ENCODE measurements around the gene CACHD1.

CACHD1 gene

DNA sequence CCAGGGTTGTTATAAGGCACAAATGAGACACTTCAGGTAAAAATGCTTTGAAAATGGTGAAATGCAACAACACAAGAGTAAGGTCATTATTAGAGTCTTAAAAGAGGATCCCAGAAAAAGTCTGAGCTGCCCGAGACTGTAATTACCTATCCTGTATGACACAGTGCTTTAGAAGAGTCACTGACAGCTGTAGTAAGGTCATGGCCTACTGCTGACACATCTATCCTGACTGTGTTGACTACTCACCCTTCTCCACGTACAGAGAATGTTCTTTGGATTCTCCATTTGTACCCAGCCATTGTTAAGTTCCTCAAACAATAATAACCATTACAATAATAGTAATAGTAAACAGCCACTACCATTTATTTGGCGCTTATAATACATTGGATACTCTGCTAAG is 104.4 kb downstream of the CACHD1 start:
- no peak overlapping the region for H3K4me3 Mint-ChIP-seq
- DNase-seq, result no peak
- H3K9me3 Mint-ChIP-seq, result no peaks in the 10 kb centered on the region
- H3K36me3 Mint-ChIP-seq (ENCODE audit: low read depth), result peaks cover 27% of the 10 kb centered on the region
- peaks cover 79% of the 10 kb centered on the region for H3K4me1 Mint-ChIP-seq
- no peaks in the 10 kb centered on the region for H3K27me3 Mint-ChIP-seq (ENCODE audit: low read depth, poor library complexity)
- TF ChIP-seq, protein P1, sequence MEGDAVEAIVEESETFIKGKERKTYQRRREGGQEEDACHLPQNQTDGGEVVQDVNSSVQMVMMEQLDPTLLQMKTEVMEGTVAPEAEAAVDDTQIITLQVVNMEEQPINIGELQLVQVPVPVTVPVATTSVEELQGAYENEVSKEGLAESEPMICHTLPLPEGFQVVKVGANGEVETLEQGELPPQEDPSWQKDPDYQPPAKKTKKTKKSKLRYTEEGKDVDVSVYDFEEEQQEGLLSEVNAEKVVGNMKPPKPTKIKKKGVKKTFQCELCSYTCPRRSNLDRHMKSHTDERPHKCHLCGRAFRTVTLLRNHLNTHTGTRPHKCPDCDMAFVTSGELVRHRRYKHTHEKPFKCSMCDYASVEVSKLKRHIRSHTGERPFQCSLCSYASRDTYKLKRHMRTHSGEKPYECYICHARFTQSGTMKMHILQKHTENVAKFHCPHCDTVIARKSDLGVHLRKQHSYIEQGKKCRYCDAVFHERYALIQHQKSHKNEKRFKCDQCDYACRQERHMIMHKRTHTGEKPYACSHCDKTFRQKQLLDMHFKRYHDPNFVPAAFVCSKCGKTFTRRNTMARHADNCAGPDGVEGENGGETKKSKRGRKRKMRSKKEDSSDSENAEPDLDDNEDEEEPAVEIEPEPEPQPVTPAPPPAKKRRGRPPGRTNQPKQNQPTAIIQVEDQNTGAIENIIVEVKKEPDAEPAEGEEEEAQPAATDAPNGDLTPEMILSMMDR (IDR thresholded peaks at IDR 0.05), result no peak
- H3K27ac Mint-ChIP-seq, result no peak overlapping the region

- peaks cover 18% of the 10 kb centered on the region for H3K36me3 Mint-ChIP-seq (ENCODE audit: low read depth)
- no peaks in the 10 kb centered on the region for H3K27me3 Mint-ChIP-seq (ENCODE audit: low read depth, poor library complexity)
- no peak for DNase-seq
- TF ChIP-seq, protein P1 (IDR thresholded peaks at IDR 0.05), result no peak
- H3K27ac Mint-ChIP-seq, result peak overlapping the region; percentile 40
- no peak overlapping the region for H3K4me3 Mint-ChIP-seq
- H3K4me1 Mint-ChIP-seq, result peaks cover 65% of the 10 kb centered on the region
- H3K9me3 Mint-ChIP-seq, result no peaks in the 10 kb centered on the region
Measured at GRCh38 chr1:64575881-64576676, 106.2 kb downstream of the CACHD1 start.

GRCh38 chr1:64578270-64578973 is 108.5 kb downstream of the CACHD1 start:
- TF ChIP-seq, protein P1 (IDR thresholded peaks at IDR 0.05), result no peak
- Mint-ChIP-seq H3K36me3 (ENCODE audit: low read depth) (peaks cover 42% of the 10 kb centered on the region), H3K9me3 (no peaks in the 10 kb centered on the region), H3K27ac (no peak overlapping the region), H3K27me3 (ENCODE audit: low read depth, poor library complexity) (no peaks in the 10 kb centered on the region), H3K4me3 (no peak overlapping the region), H3K4me1 (peaks cover 52% of the 10 kb centered on the region)
- no peak for DNase-seq

GRCh38 chr1:64579767-64580166 is 109.8 kb downstream of the CACHD1 start:
- H3K36me3 Mint-ChIP-seq (ENCODE audit: low read depth), result peaks cover 53% of the 10 kb centered on the region
- no peak overlapping the region for H3K4me3 Mint-ChIP-seq
- H3K27ac Mint-ChIP-seq, result no peak overlapping the region
- no peak for DNase-seq
- no peaks in the 10 kb centered on the region for H3K9me3 Mint-ChIP-seq
- peaks cover 39% of the 10 kb centered on the region for H3K4me1 Mint-ChIP-seq
- TF ChIP-seq, protein P1 (IDR thresholded peaks at IDR 0.05), result no peak
- no peaks in the 10 kb centered on the region for H3K27me3 Mint-ChIP-seq (ENCODE audit: low read depth, poor library complexity)

- Mint-ChIP-seq H3K27me3 (ENCODE audit: low read depth, poor library complexity) (no peaks in the 10 kb centered on the region), H3K27ac (peak overlapping the region; percentile 61), H3K4me1 (peaks cover 37% of the 10 kb centered on the region), H3K36me3 (ENCODE audit: low read depth) (peaks cover 56% of the 10 kb centered on the region), H3K4me3 (no peak overlapping the region), H3K9me3 (no peaks in the 10 kb centered on the region)
- TF ChIP-seq, protein P1 (IDR thresholded peaks at IDR 0.05), result no peak
- DNase-seq, result no peak
Measured at GRCh38 chr1:64581135-64581842, 111.4 kb downstream of the CACHD1 start.

Measured in nephron progenitor cell (in vitro differentiated cells).